Mucosa of descending colon (tissue), 3 donors: Measurements from ENCODE around the gene SNRPD1. TPM values are rescaled to one million over a fixed set of nuclear protein-coding genes. Genes with fewer than 3 reads are reported as not detected.

ENCODE experiments used
- ATAC-seq: fragments of 200-7000 bp; cut with Tn5 transposase; one replicate; pipeline ENCODE4 v1.9.1; 2020; ENCODE audit warnings: mild to moderate bottlenecking, moderate library complexity
- DNase-seq, 3 donors: peaks; one replicate each; pipeline ENCODE4 v3.0.0-alpha.2; 2020
- H3K36me3 ChIP-seq: fragments of 200-600 bp; one replicate; pipeline ENCODE4 v1.8.0; 2021; ENCODE audit warnings: low read depth, mild to moderate bottlenecking
- H3K4me1 ChIP-seq: fragments of 200-600 bp; one replicate; pipeline ENCODE4 v1.8.0; 2021; ENCODE audit warnings: low read depth, mild to moderate bottlenecking
- H3K4me3 ChIP-seq: fragments of 200-600 bp; one replicate; pipeline ENCODE4 v1.8.0; 2021; ENCODE audit warnings: mild to moderate bottlenecking
- H3K9me3 ChIP-seq: fragments of 200-600 bp; one replicate; pipeline ENCODE4 v1.8.0; 2021; ENCODE audit warnings: mild to moderate bottlenecking
- CTCF ChIP-seq: fragments of 200-600 bp; IDR thresholded peaks from one replicate; pipeline ENCODE4 v1.8.0; 2022; ENCODE audit warnings: antibody characterized with exemption, mild to moderate bottlenecking
- intact Hi-C, 2 donors: fragments of 100-400 bp; cut with DNase I in 1 of 2; cut with micrococcal nuclease in 1 of 2; formaldehyde crosslinking; loops; one replicate each; pipeline versions ENCODE4 v1.11.0 to v1.11.1; 2022; cut with DNase I, micrococcal nuclease
- total RNA-seq, 3 donors: library from RNA; stranded (reverse); fragmentation: NEBNext Ultra II Directional in 2 of 3; extraction: Animal tissue kit (Norgen Biotek cat#: 25700) in 2 of 3; gene quantifications; one replicate each; pipeline versions ENCODE4 v1.2.1 to v1.2.4, GENCODE V29; 2021 to 2023
- donor health status: DM: no; HTN: no; CAD: no; lungs with moderate emphysema.
- donor health status: DM: no; HTN: no; CAD: no.
- donor health status: DM: no; HTN: yes; CAD: no.

Gene SNRPD1
- total RNA-seq, 3 donors from 2014 or later: 29.5 to 42.2 (median 32.2) TPM

- ATAC-seq (no peak), DNase-seq (no peak)
- peaks cover 5% of the 10 kb centered on the region for H3K4me1 ChIP-seq
- no peaks in the 10 kb centered on the region for H3K36me3 ChIP-seq
- intact Hi-C loops: no loop called here
- no peak for TF ChIP-seq CTCF
- no peak overlapping the region for H3K4me3 ChIP-seq
- no peaks in the 10 kb centered on the region for H3K9me3 ChIP-seq
These were observed 18.4 kb upstream of the SNRPD1 start for GRCh38 chr18:21593540-21594257.

- peaks cover 18% of the 10 kb centered on the region for H3K4me1 ChIP-seq
These were observed 14.5 kb upstream of the SNRPD1 start for GRCh38 chr18:21597620-21598019.

GRCh38 chr18:21598726-21599584 lies 13.2 kb upstream of the SNRPD1 start:
- intact Hi-C loops: no loop called here
- ATAC-seq (no peak), DNase-seq (peak in 2 of 3 donors; percentile 18 to 37)
- TF ChIP-seq CTCF: no peak
- Histone ChIP-seq H3K36me3 (no peaks in the 10 kb centered on the region), H3K4me1 (peaks cover 18% of the 10 kb centered on the region), H3K9me3 (no peaks in the 10 kb centered on the region), H3K4me3 (peak overlapping the region; percentile 84)

More at GRCh38 chr18:21597620-21598019, 14.5 kb upstream of the SNRPD1 start:
- Histone ChIP-seq H3K9me3 (no peaks in the 10 kb centered on the region), H3K4me3 (no peak overlapping the region), H3K36me3 (no peaks in the 10 kb centered on the region)
- ATAC-seq: no peak
- no peak for DNase-seq
- no peak for TF ChIP-seq CTCF
- intact Hi-C loops: no loop called here

GRCh38 chr18:21599585-21600525 lies 12.3 kb upstream of the SNRPD1 start:
- ATAC-seq: peak; percentile 74
- Histone ChIP-seq H3K36me3 (no peaks in the 10 kb centered on the region), H3K9me3 (no peaks in the 10 kb centered on the region), H3K4me3 (peak overlapping the region; percentile 84), H3K4me1 (peaks cover 18% of the 10 kb centered on the region)
- no peak for TF ChIP-seq CTCF
- DNase-seq: peak; percentile 72 to 88 (median 85)
- intact Hi-C loops: no loop called here
